Measurements from ENCODE around the gene AGRN. TPM values are rescaled to one million over a fixed set of nuclear protein-coding genes. Genes with fewer than 3 reads are reported as not detected.
A peak's percentile ranks its signal among the peaks of the same experiment; 100 is the strongest.

Gene AGRN
- total RNA-seq, 1 donor from 2014 or later: 13.0 TPM

DNA sequence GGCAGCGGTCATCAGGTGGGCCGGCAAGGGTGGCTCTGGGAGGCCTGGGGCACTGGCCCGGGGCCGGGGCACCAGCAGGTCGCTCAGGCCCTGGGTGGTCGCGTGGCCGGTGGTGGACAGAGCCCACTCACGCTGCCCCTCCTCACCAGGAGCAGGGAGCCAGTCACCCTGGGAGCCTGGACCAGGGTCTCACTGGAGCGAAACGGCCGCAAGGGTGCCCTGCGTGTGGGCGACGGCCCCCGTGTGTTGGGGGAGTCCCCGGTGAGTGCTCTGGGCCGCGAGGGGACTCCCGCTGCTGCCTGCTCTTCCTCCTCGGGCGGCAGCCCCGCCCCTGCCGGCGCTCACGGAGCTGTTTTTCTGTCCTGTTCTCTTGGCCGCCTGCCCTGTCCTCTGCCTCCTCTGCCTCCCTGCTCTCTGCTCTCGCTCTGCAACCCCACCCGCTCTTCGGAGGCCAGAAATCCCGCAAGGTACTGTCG lies 30.7 kb downstream of the AGRN start:
- peak overlapping the region; percentile 45 for H3K4me3 ChIP-seq
- DNase-seq: peak; percentile 63

GRCh38 chr1:1051127-1051810 lies 31.3 kb downstream of the AGRN start:
- H3K4me1 ChIP-seq: peaks cover 3% of the 10 kb centered on the region
- H3K4me3 ChIP-seq: peak overlapping the region; percentile 45
- H3K27me3 ChIP-seq (ENCODE audit: low read depth): no peaks in the 10 kb centered on the region
- H3K36me3 ChIP-seq: peaks cover 44% of the 10 kb centered on the region
- no peak for DNase-seq
- TF ChIP-seq, protein P1, sequence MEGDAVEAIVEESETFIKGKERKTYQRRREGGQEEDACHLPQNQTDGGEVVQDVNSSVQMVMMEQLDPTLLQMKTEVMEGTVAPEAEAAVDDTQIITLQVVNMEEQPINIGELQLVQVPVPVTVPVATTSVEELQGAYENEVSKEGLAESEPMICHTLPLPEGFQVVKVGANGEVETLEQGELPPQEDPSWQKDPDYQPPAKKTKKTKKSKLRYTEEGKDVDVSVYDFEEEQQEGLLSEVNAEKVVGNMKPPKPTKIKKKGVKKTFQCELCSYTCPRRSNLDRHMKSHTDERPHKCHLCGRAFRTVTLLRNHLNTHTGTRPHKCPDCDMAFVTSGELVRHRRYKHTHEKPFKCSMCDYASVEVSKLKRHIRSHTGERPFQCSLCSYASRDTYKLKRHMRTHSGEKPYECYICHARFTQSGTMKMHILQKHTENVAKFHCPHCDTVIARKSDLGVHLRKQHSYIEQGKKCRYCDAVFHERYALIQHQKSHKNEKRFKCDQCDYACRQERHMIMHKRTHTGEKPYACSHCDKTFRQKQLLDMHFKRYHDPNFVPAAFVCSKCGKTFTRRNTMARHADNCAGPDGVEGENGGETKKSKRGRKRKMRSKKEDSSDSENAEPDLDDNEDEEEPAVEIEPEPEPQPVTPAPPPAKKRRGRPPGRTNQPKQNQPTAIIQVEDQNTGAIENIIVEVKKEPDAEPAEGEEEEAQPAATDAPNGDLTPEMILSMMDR (IDR thresholded peaks at IDR 0.05; ENCODE audit: borderline replicate concordance): no peak
- no peaks in the 10 kb centered on the region for H3K9me3 ChIP-seq (replicated peaks)
- intact Hi-C loops (cut with micrococcal nuclease): no loop called here
- no peak overlapping the region for H3K27ac ChIP-seq (replicated peaks)

More for the DNA sequence above, 30.7 kb downstream of the AGRN start:
- Histone ChIP-seq H3K4me1 (peaks cover 3% of the 10 kb centered on the region), H3K27me3 (ENCODE audit: low read depth) (no peaks in the 10 kb centered on the region), H3K27ac (replicated peaks) (no peak overlapping the region), H3K36me3 (peaks cover 50% of the 10 kb centered on the region), H3K9me3 (replicated peaks) (no peaks in the 10 kb centered on the region)
- intact Hi-C loops (cut with micrococcal nuclease): no loop called here
- TF ChIP-seq, protein P1 (IDR thresholded peaks at IDR 0.05; ENCODE audit: borderline replicate concordance): no peak

- peaks cover 35% of the 10 kb centered on the region for H3K36me3 ChIP-seq
- H3K27me3 ChIP-seq (ENCODE audit: low read depth): peaks cover 7% of the 10 kb centered on the region
- no peaks in the 10 kb centered on the region for H3K9me3 ChIP-seq (replicated peaks)
- intact Hi-C loops (cut with micrococcal nuclease): no loop called here
- TF ChIP-seq, protein P1 (IDR thresholded peaks at IDR 0.05; ENCODE audit: borderline replicate concordance): no peak
- no peak overlapping the region for H3K27ac ChIP-seq (replicated peaks)
- peaks cover 3% of the 10 kb centered on the region for H3K4me1 ChIP-seq
- H3K4me3 ChIP-seq: no peak overlapping the region
- no peak for DNase-seq
These were observed 32.3 kb downstream of the AGRN start for GRCh38 chr1:1052003-1052840.

GRCh38 chr1:1053022-1053421 lies 33.1 kb downstream of the AGRN start:
- H3K4me3 ChIP-seq: no peak overlapping the region
- DNase-seq: no peak
- H3K9me3 ChIP-seq (replicated peaks): no peaks in the 10 kb centered on the region
- intact Hi-C loops (cut with micrococcal nuclease): no loop called here
- H3K36me3 ChIP-seq: peaks cover 29% of the 10 kb centered on the region
- no peak overlapping the region for H3K27ac ChIP-seq (replicated peaks)
- H3K4me1 ChIP-seq: peaks cover 4% of the 10 kb centered on the region
- TF ChIP-seq, protein P1 (IDR thresholded peaks at IDR 0.05; ENCODE audit: borderline replicate concordance): no peak
- peaks cover 15% of the 10 kb centered on the region for H3K27me3 ChIP-seq (ENCODE audit: low read depth)

- TF ChIP-seq, protein P1 (IDR thresholded peaks at IDR 0.05; ENCODE audit: borderline replicate concordance): no peak
- Histone ChIP-seq H3K27ac (replicated peaks) (no peak overlapping the region), H3K4me1 (peaks cover 10% of the 10 kb centered on the region), H3K4me3 (no peak overlapping the region), H3K27me3 (ENCODE audit: low read depth) (peaks cover 22% of the 10 kb centered on the region), H3K9me3 (replicated peaks) (no peaks in the 10 kb centered on the region), H3K36me3 (peaks cover 29% of the 10 kb centered on the region)
- intact Hi-C loops (cut with micrococcal nuclease): no loop called here
- DNase-seq: no peak
These were observed 33.8 kb downstream of the AGRN start for GRCh38 chr1:1053682-1054081.
